ENCODE measurements around the gene TST. TPM values are rescaled to one million over a fixed set of nuclear protein-coding genes. Genes with fewer than 3 reads are reported as not detected.
A peak's percentile ranks its signal among the peaks of the same experiment; 100 is the strongest.

The TST gene
- total RNA-seq = 100 to 1,000 TPM in 2 of 4 donors, 10 to 100 TPM in 2; 60.8 to 163 (median 82.9) TPM

DNA sequence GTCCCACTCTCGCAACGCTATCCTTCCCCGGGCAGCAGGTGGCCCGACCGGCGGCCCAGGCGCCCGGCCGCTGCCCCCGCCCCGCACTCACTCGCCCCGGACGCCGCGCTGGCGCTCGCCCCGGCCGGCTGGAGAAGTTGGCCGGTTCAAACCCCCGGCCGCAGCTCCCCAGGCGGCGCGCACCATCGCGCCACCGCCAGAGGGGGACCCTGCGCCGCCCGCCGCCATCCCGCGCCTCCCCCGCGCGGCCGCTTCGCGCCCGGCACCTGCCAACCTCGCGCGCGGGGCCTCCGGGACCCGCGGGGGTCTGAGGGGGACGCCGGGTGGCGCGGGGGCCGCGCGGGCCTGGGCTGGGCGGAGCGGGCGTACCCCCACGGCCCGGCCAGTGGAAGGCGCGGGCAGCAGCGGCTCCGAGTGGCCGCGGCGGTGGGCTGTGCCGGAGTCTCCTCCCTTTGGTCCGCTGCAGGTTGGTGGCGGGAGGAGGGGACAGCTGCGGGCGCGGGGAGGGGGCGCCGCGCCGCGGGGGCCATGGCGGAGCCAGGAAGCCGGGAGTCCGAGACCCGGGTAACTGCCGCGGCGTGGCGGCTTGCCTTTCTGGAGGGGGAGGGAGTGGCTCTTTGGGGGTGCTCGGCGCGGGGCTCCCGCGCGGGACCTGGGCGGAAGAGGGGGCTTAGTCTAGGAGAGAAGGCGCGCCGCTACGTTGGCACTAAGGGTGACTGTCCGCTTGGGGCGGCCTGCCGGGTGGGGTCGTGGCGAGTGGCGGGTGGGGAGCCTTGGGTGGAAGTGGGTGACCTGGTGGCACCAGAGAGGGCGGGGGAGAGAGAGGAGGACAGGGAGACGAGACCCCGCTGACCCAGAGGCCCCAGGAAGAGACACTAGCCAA is at the start of gene TST, which contains the start of gene MPST:
Gene TST, minus strand, starts transcription at position 139 of the 883 bp plus-strand sequence. CDS start 715 bp downstream, outside the sequence.
Gene MPST, plus strand, starts transcription at position 434 of the 883 bp plus-strand sequence. Its CDS starts 95 bp downstream, at position 529.
- Histone ChIP-seq H3K27me3 (no peaks in the 10 kb centered on the region), H3K4me3 (peak within 1 kb of the TSS; percentile 79 to 97 (median 92)), H3K36me3 (peaks cover 3 to 35% (median 4%) of the 10 kb centered on the region in 3 donors), H3K27ac (peak within 1 kb of the TSS; percentile 92 to 99 (median 96)), H3K9me3 (no peaks in the 10 kb centered on the region), H3K4me1 (peaks cover 35 to 77% (median 46%) of the 10 kb centered on the region in 3 donors)
- no peak for DNase-seq
- intact Hi-C loops (cut with DNase I) = no loop called here
- WGBS, 2 donors = 0% methylated on average over 5 to 9 of the region's 107 CpGs
- TF ChIP-seq, protein P1, sequence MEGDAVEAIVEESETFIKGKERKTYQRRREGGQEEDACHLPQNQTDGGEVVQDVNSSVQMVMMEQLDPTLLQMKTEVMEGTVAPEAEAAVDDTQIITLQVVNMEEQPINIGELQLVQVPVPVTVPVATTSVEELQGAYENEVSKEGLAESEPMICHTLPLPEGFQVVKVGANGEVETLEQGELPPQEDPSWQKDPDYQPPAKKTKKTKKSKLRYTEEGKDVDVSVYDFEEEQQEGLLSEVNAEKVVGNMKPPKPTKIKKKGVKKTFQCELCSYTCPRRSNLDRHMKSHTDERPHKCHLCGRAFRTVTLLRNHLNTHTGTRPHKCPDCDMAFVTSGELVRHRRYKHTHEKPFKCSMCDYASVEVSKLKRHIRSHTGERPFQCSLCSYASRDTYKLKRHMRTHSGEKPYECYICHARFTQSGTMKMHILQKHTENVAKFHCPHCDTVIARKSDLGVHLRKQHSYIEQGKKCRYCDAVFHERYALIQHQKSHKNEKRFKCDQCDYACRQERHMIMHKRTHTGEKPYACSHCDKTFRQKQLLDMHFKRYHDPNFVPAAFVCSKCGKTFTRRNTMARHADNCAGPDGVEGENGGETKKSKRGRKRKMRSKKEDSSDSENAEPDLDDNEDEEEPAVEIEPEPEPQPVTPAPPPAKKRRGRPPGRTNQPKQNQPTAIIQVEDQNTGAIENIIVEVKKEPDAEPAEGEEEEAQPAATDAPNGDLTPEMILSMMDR (IDR thresholded peaks at IDR 0.05) = peak in 3 of 6 experiments; percentile 53 to 71 (median 69)
- peak in 2 of 4 donors; percentile 62 to 63 for TF ChIP-seq POLR2A (IDR thresholded peaks at IDR 0.05)

DNA sequence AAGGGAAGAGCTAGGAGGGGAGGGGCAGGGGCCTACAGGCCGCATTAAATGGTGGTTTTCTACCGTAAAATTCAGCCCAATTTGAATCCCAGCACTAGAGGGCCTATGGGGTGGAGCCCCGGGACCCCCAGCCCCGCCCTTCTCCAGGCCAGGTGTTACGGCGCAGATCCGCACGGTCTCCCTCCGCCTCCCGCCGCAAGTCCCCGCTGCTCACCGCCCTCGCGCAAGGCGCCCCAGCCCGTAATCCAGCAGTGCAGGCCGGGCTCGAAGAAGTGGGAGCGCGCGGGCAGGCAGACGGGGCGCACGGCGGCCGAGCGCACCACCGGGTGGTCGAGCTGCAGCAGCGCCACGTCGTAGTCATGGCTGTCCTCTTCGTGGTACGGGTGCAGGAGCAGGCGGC is 49.6 kb upstream of the TST start:
- no peaks in the 10 kb centered on the region for H3K9me3 ChIP-seq
- no peaks in the 10 kb centered on the region for H3K36me3 ChIP-seq
- peaks cover 0 to 73% (median 3%) of the 10 kb centered on the region in 4 donors for H3K27me3 ChIP-seq
- H3K27ac ChIP-seq = no peak overlapping the region
- H3K4me3 ChIP-seq = no peak overlapping the region
- no peak for DNase-seq
- intact Hi-C loops (cut with DNase I) = no loop called here
- TF ChIP-seq POLR2A (IDR thresholded peaks at IDR 0.05) = no peak
- TF ChIP-seq, protein P1 (IDR thresholded peaks at IDR 0.05) = no peak
- WGBS, 2 donors = 0% methylated on average over 1 to 4 of the region's 36 CpGs
- H3K4me1 ChIP-seq = peaks cover 0 to 8% (median 4%) of the 10 kb centered on the region in 3 donors

DNA sequence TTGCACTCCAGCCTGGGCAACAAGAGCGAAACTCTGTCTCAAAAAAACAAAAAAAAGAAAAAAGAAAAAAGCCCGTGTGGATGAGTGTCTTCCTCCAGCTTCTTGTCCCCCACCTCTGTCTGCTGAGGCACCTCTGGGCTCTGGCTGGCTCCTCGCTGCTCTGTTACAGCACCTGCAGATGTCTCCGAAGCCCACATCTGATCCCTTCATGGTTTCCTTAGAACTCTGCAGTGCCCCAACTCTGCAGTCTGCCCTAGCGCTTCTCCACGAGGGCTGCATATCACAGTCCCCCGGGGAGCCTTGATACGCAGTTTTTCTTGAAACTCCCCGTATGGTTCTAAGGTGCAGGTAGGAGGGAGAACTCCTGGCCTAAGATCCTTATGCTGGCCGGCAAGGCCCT is 48.2 kb upstream of the TST start:
- H3K27me3 ChIP-seq = peaks cover 0 to 64% (median 3%) of the 10 kb centered on the region in 4 donors
- H3K4me3 ChIP-seq = no peak overlapping the region
- 76% methylated on average over 10 of the region's 10 CpGs for WGBS, 2 donors
- no peak overlapping the region for H3K27ac ChIP-seq
- H3K9me3 ChIP-seq = no peaks in the 10 kb centered on the region
- TF ChIP-seq, protein P1 (IDR thresholded peaks at IDR 0.05) = no peak
- TF ChIP-seq POLR2A (IDR thresholded peaks at IDR 0.05) = no peak
- no peak for DNase-seq
- peaks cover 0 to 8% (median 4%) of the 10 kb centered on the region in 3 donors for H3K4me1 ChIP-seq
- intact Hi-C loops (cut with DNase I) = no loop called here
- H3K36me3 ChIP-seq = no peaks in the 10 kb centered on the region

DNA sequence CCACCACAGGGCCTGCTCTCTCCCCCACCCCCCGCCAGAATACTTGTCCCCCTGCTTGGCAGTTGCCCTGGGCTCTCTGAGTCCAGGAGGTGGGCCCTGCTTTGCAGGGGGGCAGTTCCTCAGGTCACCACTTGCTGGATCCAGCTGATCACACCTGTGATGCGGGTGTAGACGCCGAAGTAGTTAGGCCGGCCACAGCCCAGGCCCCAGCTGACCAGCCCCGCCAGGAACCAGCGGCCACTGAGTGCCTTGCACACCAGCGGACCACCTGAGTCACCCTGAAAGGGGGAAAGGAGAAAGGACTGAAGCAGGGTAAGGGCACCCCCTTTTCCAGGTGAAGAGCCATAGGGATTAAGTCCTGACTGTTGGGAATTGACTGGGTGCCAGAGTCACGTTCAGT is 46.7 kb upstream of the TST start:
- no peak for DNase-seq
- Histone ChIP-seq H3K36me3 (peaks cover 0 to 5% (median 0%) of the 10 kb centered on the region in 3 donors), H3K4me3 (no peak overlapping the region), H3K27ac (no peak overlapping the region), H3K4me1 (peaks cover 0 to 8% (median 4%) of the 10 kb centered on the region in 3 donors), H3K9me3 (no peaks in the 10 kb centered on the region), H3K27me3 (peaks cover 0 to 56% (median 3%) of the 10 kb centered on the region in 4 donors)
- 37% methylated on average over 2 of the region's 9 CpGs; no CpG with 5 or more reads in 1 of the 2 donors for WGBS, 2 donors
- intact Hi-C loops (cut with DNase I) = no loop called here
- no peak for TF ChIP-seq POLR2A (IDR thresholded peaks at IDR 0.05)
- TF ChIP-seq, protein P1 (IDR thresholded peaks at IDR 0.05) = no peak

DNA sequence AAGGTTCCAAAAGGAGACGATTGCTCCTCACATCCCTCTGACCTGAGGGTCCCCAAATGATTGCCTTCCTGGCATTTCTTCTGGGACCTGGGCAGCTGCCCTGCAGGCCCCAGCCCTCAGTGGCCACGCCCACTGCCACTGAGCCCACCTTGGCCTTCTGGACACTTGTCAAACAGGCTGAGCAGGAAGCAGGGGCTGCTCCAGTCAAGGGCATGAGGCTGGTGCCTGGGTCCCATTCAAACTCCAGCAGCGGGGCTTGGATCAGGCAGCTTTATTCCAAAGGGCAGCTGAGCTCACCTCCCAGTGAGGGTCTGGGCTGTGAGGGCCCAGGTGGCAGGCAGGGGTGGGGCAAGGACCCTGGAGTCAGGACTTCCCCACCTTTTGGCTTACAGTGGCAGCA is 45.9 kb upstream of the TST start:
- WGBS, 2 donors = no CpG with 5 or more reads among the region's 3 CpGs
- TF ChIP-seq POLR2A (IDR thresholded peaks at IDR 0.05) = no peak
- TF ChIP-seq, protein P1 (IDR thresholded peaks at IDR 0.05) = no peak
- no peak for DNase-seq
- no peak overlapping the region for H3K27ac ChIP-seq
- intact Hi-C loops (cut with DNase I) = no loop called here
- H3K4me1 ChIP-seq = peaks cover 0 to 10% (median 4%) of the 10 kb centered on the region in 3 donors
- H3K36me3 ChIP-seq = peaks cover 3 to 13% (median 4%) of the 10 kb centered on the region in 3 donors
- H3K9me3 ChIP-seq = no peaks in the 10 kb centered on the region
- H3K27me3 ChIP-seq = peaks cover 0 to 49% (median 3%) of the 10 kb centered on the region in 4 donors
- no peak overlapping the region for H3K4me3 ChIP-seq

Data from esophagus squamous epithelium (tissue), 5 donors.